HG03175 (cell line): ENCODE data around the gene BAZ1A.

Experiments
- ATAC-seq: cut with Tn5 transposase; IDR thresholded peaks from one replicate; pipeline ENCODE4 v1.9.1; 2021; ENCODE audit warnings: mild to moderate bottlenecking, moderate library complexity; ENCODE audit not compliant: unreplicated experiment

BAZ1A gene, protein sequence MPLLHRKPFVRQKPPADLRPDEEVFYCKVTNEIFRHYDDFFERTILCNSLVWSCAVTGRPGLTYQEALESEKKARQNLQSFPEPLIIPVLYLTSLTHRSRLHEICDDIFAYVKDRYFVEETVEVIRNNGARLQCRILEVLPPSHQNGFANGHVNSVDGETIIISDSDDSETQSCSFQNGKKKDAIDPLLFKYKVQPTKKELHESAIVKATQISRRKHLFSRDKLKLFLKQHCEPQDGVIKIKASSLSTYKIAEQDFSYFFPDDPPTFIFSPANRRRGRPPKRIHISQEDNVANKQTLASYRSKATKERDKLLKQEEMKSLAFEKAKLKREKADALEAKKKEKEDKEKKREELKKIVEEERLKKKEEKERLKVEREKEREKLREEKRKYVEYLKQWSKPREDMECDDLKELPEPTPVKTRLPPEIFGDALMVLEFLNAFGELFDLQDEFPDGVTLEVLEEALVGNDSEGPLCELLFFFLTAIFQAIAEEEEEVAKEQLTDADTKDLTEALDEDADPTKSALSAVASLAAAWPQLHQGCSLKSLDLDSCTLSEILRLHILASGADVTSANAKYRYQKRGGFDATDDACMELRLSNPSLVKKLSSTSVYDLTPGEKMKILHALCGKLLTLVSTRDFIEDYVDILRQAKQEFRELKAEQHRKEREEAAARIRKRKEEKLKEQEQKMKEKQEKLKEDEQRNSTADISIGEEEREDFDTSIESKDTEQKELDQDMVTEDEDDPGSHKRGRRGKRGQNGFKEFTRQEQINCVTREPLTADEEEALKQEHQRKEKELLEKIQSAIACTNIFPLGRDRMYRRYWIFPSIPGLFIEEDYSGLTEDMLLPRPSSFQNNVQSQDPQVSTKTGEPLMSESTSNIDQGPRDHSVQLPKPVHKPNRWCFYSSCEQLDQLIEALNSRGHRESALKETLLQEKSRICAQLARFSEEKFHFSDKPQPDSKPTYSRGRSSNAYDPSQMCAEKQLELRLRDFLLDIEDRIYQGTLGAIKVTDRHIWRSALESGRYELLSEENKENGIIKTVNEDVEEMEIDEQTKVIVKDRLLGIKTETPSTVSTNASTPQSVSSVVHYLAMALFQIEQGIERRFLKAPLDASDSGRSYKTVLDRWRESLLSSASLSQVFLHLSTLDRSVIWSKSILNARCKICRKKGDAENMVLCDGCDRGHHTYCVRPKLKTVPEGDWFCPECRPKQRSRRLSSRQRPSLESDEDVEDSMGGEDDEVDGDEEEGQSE (N-terminal part only)

DNA sequence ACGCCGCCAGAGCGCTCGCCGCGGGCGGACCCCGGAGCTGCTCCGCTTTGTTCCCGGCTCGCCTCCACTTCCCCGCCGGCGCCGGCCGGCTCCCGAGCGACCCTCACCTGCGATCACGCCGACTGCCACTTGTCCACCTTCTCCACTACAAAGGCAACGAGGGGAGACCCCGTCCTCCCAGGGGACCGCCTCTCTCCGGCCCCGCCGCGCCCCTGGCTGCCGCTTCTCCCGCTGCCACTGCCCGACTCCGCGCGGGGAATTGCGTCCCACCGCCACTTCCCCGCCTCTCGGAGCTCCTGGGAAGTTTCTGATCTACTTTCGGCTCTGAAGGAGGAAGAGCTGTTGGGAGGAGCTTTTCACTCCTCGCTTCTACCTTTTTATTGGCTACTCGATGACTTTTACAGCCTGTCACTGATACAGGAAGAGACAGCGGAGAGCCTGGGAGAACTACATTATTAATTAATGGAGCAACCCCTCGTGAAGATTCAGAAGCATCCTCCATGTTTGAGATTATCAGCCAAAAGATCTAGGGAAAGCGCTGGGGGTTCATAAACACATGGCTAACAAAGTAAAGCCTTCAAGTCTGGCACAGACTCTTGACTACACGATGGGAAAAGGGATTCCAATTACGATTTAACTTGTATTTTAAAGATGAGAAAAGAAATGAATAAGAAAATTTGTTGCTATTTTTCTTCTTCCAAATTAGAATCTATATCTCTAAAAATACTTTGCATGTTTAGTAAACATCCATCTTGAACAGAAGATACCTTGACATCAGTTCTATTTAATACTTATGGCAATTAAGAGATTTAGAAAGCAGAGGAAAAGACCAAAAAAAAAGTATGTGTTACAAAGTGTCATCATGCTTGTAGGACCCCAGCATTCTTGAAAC lies at the start of gene BAZ1A:
Gene BAZ1A (minus strand): TSS at position 330 of the 892 bp plus-strand sequence. CDS start 756 bp downstream, outside the sequence.
- ATAC-seq, result peak; percentile 39

DNA sequence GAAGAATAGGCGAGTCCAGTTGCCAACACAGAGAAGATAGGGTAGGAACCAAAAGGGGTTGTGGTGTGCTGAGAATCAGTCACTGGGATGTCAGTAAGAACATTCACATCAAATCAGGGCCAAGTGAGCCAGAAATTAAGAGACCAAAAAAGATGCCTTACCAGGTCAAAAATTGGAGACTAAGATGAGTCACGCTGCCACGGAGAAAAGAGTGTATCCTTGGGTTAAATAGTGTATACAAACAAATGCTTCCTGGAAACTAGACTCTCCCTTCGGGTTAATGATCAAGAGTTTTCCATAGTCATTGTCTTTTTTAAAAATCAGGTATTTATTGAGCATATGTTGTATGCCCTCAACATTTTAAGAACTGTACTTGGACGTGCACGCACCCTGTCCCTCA lies 45.2 kb upstream of the BAZ1A start:
- no peak for ATAC-seq

DNA sequence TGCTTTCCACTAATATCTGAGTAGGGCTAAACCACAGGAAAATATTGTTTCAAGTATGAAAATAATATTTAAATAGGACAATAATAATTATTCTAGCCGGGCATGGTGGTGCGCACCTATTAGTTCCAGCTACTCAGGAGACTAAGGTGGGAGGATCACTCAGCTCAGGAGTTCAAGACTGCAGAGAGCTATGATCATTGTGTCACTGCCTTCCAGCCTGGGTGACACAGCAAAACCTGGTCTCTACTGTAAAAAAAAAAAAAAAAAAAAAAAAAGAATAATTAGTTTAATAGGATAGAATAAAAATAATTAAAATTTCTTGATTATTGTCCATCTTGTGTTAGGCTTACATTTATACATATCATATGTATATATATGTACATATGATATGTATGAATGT lies 38.5 kb upstream of the BAZ1A start:
- ATAC-seq, result no peak

DNA sequence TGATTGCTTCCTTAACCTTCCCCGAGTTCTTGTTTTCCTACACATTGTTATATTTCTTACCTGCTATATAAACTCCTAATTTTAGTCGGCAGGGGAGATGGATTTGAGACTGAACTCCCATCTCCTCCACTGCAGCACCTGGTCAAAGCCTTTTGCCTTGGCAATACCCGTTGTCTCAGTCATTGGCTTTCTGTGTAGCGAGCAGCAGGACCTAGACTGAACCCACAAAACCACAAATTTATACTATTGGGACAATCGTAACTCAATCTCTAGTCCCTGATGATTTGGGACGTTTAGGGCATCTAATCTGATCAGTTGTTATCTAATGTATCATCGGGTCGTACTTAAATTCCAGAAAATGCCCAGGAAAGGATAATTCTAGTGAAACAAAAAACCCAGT lies 37.8 kb upstream of the BAZ1A start:
- no peak for ATAC-seq

DNA sequence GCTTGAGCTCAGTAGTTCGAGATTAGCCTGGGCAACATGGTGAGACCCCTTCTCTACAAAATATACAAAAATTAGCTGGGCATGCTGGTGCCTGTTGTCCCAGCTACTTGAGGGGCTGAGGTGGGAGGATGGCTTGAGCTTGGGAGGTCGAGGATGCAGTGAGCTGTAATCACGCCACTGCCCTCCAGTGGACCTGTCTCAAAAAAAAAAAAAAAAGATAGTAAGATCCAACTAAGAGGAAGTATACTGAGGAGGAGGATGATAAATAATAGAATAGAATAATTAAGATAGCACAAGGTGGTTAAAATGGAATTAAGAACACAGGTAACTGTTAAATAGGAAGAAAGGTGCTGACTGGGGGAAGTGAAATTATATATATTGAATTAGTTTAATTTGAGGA lies 37.0 kb upstream of the BAZ1A start:
- ATAC-seq, result no peak

DNA sequence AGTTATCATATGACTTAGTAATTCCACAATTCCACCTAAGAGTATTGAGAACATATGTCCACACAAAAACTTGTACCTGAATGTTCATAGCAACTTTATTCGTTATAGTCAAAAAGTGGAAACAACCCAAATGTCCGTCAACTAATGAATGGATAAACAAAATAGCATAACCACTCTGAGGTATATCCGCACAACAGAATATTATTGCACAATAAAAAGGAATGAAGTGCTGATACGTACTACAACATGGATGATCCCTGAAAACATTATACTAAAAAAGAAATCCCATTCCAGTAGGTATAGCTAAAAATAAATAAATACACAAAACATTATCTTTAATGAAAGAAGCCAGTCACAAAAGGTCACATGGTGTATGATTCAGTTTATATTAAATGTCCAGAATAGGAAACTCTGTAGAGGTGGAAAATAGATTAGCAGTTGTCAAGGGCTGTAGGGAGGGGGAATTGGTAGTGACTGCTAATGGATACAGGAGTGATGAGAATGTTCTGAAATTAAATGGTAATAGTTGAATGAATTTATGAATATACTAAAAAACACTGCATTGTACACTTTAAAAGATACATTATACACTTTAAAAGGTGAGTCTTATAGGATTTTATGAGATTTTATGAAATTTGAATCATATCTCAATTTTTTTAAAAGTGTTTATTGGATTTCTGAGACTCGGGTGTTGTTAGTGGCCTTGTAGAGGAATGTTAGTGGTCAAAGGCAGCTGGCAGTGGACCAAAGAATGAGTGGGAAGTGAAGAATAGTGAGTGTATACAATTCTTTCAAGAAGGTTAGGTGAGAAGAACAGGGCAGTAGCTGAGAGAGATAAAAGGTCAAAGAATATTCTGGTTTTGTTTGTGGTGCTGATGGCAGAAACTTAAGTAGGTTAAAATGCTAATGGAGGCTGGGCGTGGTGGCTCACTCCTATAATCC lies 36.3 kb upstream of the BAZ1A start:
- no peak for ATAC-seq

DNA sequence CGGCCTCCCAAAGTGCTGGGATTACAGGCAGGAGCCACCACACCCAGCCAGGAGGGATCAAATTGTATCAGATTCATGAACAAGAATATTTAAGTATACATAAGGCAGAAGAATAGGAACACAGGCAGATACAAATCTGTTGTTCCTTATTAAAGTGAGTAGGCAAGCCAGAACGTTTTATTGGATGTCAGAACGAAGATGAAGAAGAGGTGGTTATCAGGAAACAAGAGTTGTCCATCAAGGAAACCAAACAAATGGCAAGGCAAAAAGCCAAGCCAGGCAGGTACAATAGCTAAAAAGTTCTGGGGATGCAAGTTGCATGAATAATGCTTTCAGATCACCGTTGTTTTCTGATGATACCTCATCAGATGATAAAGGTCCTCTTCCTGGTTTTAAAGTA lies 31.1 kb upstream of the BAZ1A start:
- no peak for ATAC-seq

DNA sequence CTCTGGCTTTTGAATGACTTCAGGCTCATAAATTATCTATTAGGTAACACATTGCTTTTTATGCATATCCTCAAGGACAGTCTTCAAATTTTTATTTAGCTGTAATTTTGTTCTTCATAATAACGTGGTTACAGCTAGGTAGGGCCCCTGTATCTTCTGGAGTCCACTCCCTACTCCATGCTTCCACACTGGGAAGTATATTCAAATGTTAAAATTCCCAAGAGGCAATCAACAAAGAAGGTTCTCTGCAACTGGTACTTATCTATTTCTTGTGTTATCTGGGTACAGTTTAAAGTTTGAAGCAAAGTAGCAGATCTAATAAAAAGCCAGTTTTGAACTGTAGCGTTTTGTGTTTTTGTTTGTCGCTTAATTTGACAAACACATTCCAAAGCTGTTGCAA lies 20.1 kb upstream of the BAZ1A start:
- no peak for ATAC-seq

DNA sequence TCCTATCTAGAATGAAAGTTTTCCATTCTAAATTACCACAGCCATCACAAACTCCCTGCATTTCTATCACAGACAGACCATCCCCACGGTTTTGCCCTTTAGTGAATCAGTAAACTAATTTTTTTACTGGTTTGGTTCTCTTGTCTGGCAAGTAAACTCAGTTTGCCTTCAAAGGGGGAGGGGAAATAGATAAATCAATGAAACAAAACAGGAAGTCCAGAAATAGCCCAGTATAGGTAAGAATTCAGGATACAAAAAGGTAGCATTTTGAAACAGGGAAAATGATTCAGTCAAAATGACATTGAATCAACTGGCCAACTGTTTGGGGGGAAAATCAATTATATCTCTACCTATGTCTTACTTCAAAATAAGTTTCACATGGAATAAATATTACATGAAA lies 15.8 kb upstream of the BAZ1A start:
- no peak for ATAC-seq

DNA sequence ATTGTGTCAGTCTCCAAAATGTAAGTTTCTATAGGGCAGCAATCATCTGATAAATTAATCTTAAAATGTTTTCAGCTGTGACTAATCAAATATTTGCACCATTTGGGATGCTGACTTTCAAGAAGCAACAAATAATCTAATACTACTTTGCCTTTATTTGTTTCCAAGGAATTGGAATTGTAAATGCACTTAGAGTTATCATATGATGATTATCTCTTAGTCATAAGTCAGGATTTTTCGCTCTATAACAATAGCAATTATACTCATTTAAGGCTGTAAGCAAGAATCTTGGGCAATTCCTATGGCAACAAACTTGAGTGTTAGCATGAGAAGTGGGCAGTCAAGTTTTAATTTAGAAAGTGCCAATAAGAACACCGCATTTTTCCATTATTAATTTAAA lies 13.0 kb upstream of the BAZ1A start:
- no peak for ATAC-seq

DNA sequence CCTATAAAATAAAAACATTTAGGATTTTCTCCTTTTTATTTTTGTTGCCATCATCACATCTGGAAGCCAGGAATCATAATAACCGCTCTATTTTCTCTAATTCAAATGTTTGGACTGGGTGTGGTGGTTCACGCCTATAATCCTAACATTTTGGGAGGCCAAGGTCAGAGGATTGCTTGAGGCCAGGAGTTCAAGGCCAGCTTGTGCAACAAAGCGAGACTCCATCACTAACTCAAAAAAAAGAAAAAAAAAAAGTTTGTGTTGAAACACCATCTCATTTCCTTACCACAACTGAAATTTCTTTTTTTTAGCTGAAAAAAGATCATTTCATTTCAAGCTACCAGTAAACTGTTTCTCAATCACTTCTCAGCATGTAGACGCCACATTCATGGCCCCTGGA lies 8.8 kb upstream of the BAZ1A start:
- no peak for ATAC-seq

DNA sequence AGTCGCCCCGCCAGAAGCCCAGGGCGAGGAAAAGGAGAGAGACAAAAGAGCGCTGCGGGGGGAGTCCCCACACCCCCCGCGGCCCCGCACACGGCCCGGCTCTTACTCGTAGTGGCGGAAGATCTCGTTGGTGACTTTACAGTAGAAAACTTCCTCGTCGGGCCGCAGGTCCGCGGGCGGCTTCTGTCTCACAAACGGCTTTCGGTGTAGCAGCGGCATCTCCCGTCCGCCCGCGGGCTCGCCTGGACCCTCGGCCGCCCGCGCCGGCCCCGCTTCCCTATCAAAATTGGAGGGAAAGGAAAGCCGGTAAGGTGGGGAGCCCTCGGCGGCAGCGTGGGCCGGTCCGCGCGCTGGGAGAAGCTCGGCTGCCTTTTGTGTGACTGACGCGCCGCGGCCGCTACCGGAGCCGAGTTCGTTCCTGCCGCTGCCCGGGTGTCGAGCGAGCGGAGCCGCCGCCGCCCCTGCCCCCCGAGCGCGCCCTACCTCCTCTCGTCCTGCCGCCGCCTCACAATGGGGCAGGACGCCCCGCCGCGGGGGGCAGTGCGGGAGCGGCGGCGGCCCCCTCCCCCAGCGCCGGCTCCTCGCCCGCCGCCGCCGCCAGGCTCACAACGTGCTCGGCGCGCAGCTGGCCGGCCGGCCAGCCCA lies 652 bp downstream of the BAZ1A start:
- peak; percentile 32 for ATAC-seq

DNA sequence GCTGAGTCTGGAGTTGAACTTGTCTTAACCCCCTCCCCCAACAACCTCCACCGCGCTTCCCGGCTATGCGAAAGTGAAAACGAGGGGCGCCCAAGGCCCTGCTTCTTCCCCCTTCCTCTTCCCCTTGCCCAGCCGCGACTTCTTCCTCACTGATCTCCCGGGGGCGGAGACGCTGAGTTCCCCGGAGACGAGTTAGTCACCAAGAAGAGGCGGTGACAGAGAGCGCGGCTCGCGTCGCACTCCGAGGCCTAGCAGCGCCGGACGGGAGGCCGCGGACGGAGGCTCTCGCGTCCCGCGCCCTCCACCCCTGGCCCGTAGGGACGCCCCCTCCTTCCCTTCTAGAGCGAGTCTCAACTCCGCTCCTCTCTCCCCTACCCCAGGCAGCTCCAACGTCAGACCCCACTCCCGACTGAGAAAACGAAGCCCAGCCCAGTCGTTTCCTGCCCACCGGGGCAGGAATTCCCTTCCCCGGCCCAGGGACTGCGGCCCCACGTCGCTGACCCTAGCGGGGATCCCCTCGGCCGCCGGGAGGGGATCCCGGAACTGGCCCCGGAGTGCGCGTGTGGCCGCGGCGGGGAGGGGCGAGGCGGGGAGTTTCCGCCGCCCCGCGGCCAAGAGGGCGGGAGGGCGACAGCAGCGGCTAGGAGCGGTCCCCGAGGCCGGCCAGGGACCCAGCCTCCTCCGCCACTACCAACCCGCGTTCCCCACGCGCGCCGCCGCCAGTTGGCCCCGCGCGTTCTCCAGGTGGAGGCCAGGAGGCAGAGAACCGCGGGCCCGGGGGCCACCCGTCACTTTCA lies 1.4 kb downstream of the BAZ1A start:
- ATAC-seq, result peak; percentile 53

DNA sequence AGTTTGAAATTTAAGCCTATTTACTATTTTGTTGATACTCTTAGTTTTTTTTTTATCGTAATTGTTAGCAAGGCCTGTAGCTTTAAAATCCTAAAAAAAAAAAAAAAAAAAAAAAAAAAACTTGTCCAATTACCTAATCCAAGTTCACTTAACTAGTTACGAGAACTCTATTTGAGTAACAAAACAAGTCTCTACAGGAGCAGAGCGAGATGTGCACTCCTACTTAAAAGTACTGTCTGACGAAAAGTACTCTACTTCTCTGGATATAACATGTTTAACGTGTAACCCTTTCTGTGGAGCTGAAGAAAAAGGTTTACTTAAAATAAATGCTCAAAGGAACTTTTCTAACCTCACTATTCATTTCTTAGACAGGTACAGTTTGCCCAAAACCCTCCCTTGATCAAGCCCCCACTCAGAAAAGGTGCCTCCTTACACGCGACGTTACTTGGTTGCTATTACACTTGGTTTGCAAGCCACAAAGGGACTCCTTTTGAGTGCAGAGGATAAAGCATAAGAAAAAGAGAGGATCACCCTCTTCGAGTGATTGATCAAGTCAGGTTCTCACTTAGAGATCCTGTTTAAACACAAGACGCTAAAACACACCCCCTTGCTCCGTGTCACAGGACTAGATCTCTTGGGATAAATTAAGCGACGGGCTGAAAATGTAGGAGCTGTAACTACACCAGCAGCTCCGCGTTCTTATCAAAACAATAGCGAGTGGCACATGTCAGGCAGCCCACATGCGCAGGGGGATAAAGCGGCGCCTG lies 2.2 kb downstream of the BAZ1A start:
- peak; percentile 9 for ATAC-seq

DNA sequence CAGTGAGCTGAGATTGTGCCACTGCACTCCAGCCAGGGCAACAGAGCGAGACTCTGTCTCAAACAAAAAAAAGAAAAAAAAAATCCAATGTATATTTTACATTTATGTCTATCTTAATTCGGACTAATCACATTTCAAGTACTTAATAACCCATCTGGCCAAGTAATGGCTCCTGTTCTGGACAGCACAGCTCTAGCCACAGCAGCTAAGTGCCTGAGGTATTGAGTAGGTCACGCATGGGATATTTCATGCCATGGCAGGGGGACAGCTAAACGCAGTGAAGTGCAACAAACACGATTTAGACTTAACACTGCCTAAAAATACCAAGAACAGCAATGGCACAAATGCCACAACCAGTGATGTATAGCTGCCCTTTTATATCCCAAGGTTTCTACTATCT lies 8.0 kb downstream of the BAZ1A start:
- no peak for ATAC-seq

DNA sequence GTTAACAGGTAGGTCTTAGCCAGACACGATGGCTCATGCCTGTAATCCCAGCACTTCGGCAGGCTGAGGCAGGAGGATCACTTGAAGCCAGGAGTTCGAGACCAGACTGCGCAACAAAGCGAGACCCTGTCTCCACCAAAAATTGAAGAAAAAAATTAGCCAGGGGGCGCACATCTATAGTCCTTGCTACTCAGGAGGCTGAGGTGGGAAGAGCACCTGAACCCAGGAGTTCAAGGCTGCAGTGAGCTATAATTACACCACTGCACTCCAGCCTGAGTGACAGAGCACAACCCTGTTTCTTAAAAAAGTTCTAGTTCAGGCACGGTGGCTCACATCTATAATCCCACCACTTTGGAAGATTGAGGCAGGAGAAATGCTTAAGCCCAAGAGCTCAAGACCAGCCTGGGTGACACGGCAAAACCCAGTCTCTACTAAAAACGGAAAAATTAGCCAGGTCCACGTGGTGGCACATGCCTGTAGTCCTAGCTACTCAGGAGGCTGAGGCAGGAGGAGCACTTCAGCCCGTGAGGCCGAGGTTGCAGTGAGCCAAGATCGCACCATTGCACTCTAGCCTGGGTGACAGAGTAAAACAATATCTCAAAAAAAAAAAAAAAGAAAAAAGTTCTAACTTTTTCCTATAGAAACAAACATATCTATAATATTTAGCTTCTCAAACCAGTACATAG lies 9.1 kb downstream of the BAZ1A start:
- ATAC-seq, result no peak

DNA sequence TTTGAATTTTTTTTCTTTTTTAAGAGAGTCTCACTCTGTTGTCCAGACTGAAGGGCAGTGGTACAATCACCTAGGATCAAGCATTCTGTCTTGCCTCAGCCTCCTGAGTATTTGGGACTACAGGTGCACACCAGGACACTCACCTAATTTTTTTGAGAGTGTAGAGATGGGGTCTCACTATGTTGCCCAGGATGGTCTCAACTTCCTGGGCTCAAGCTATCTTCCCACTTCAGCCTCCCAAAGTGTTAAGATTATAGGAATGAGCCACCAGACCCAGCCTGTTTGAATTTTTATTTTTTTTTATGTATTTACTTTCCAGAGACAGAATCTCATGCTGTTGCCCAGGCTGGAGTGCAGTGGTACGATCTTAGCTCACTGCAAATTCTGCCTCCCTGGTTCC lies 11.3 kb downstream of the BAZ1A start:
- ATAC-seq, result no peak
